IMR-90 (cell line): ENCODE measurements around the gene SMIM22. TPM values are rescaled to one million over a fixed set of nuclear protein-coding genes. Genes with fewer than 3 reads are reported as not detected.

ENCODE experiments used
- ATAC-seq: fragments of 200-7000 bp; cut with Tn5 transposase; 2 replicates; pipeline ENCODE4 v1.9.1; 2020; ENCODE audit warnings: low read depth, mild to moderate bottlenecking, moderate library complexity
- BruUV-seq: library from RNA; stranded (reverse); fragments of 400-500 nt; replicated peaks from 2 replicates; lab custom pipeline; 2021; lab: Mats Ljungman, UMichigan
- CTCF ChIA-PET: fragments of 300-600 bp; formaldehyde crosslinking; extraction: SDS; loops from one replicate; lab custom pipeline; 2021; ENCODE audit warnings: antibody characterized with exemption; lab: Yijun Ruan, JAX
- POLR2A ChIA-PET: fragments of 300-600 bp; sonication (Branson Sonifier 250); formaldehyde crosslinking; loops from one replicate; lab custom pipeline; 2022; ENCODE audit warnings: antibody characterized with exemption; ENCODE audit not compliant: unreplicated experiment; lab: Charles Lee
- DNase-seq: peaks from one replicate; pipeline ENCODE4 v3.0.0; 2013
- H2AFZ ChIP-seq: replicated peaks from 2 replicates; pipeline ENCODE3; 2013; ENCODE audit warnings: low read length, mild to moderate bottlenecking; ENCODE audit not compliant: poor library complexity
- H2AK5ac ChIP-seq: 2 replicates; pipeline ENCODE4 v1.6.1; 2013; ENCODE audit warnings: low read depth, low read length, inconsistent platforms
- H2AK9ac ChIP-seq: replicated peaks from 2 replicates; pipeline ENCODE3; 2013; ENCODE audit warnings: mild to moderate bottlenecking, low read depth, low read length, moderate library complexity; ENCODE audit not compliant: poor library complexity
- H2BK120ac ChIP-seq: 2 replicates; pipeline ENCODE4 v1.6.1; 2013; ENCODE audit warnings: low read depth, low read length, inconsistent platforms
- H2BK15ac ChIP-seq: 3 replicates; pipeline ENCODE4 v1.6.1; 2013; ENCODE audit warnings: low read depth, low read length, inconsistent platforms
- H2BK20ac ChIP-seq: 2 replicates; pipeline ENCODE4 v1.6.1; 2013; ENCODE audit warnings: low read depth, mild to moderate bottlenecking, inconsistent platforms, low read length, moderate library complexity
- H2BK5ac ChIP-seq: 2 replicates; pipeline ENCODE4 v1.6.1; 2013; ENCODE audit warnings: mild to moderate bottlenecking, low read depth, low read length, inconsistent platforms; ENCODE audit not compliant: poor library complexity, severe bottlenecking
- H3K14ac ChIP-seq: replicated peaks from 2 replicates; pipeline ENCODE4 v1.6.1; 2013; ENCODE audit warnings: low read depth, low read length, inconsistent platforms
- H3K18ac ChIP-seq: 2 replicates; pipeline ENCODE4 v1.6.1; 2013; ENCODE audit warnings: low read depth, low read length, control low read depth
- H3K23ac ChIP-seq: 2 replicates; pipeline ENCODE4 v1.6.1; 2013; ENCODE audit warnings: low read depth, low read length, inconsistent platforms
- H3K27ac ChIP-seq: 2 replicates; pipeline ENCODE4 v1.5.1; 2013; ENCODE audit warnings: mild to moderate bottlenecking, control low read depth, low read length; ENCODE audit not compliant: insufficient read depth
- H3K27me3 ChIP-seq: 2 replicates; pipeline ENCODE4 v1.6.1; 2013; ENCODE audit warnings: low read length; ENCODE audit not compliant: control insufficient read depth, insufficient read depth
- H3K36me3 ChIP-seq: 2 replicates; pipeline ENCODE4 v1.6.1; 2013; ENCODE audit warnings: low read length, mixed read lengths; ENCODE audit not compliant: control insufficient read depth, insufficient read depth
- H3K4ac ChIP-seq: 2 replicates; pipeline ENCODE4 v1.6.1; 2013; ENCODE audit warnings: low read depth, low read length, inconsistent platforms
- H3K4me1 ChIP-seq: 2 replicates; pipeline ENCODE4 v1.6.1; 2013; ENCODE audit warnings: low read length, mixed read lengths; ENCODE audit not compliant: control insufficient read depth, insufficient read depth
- H3K4me2 ChIP-seq: 2 replicates; pipeline ENCODE4 v1.6.1; 2013; ENCODE audit warnings: low read depth, mild to moderate bottlenecking, control low read depth, low read length, moderate library complexity
- H3K4me3 ChIP-seq: 2 replicates; pipeline ENCODE4 v1.5.1; 2013; ENCODE audit warnings: low read depth, mild to moderate bottlenecking, control low read depth, low read length, moderate library complexity; ENCODE audit not compliant: insufficient read depth
- H3K56ac ChIP-seq: 2 replicates; pipeline ENCODE4 v1.6.1; 2013; ENCODE audit warnings: low read length, inconsistent platforms; ENCODE audit not compliant: insufficient read depth; ENCODE audit errors: extremely low read depth
- H3K79me1 ChIP-seq, 2 experiments: 2 replicates each; pipeline ENCODE4 v1.6.1; 2013; ENCODE audit warnings: low read length in 2 of 2, inconsistent platforms in 1 of 2, low read depth in 1 of 2
- H3K9ac ChIP-seq: 2 replicates; pipeline ENCODE4 v1.6.1; 2013; ENCODE audit warnings: low read depth, low read length, control low read depth
- H3K9me1 ChIP-seq: 2 replicates; pipeline ENCODE4 v1.6.1; 2013; ENCODE audit warnings: low read length, inconsistent platforms; ENCODE audit not compliant: insufficient read depth
- H3K9me3 ChIP-seq: 2 replicates; pipeline ENCODE4 v1.6.1; 2013; ENCODE audit warnings: low read length; ENCODE audit not compliant: control insufficient read depth, insufficient read depth
- H4K20me1 ChIP-seq: 2 replicates; pipeline ENCODE4 v1.6.1; 2013; ENCODE audit warnings: low read length, inconsistent platforms; ENCODE audit not compliant: insufficient read depth
- H4K5ac ChIP-seq: 2 replicates; pipeline ENCODE4 v1.6.1; 2013; ENCODE audit warnings: mild to moderate bottlenecking, low read depth, low read length, control low read depth
- H4K8ac ChIP-seq, 2 experiments: 2 replicates each; pipeline ENCODE4 v1.6.1; 2013; ENCODE audit warnings: low read depth in 2 of 2, low read length in 2 of 2, control low read depth in 1 of 2, inconsistent platforms in 1 of 2
- H4K91ac ChIP-seq: 2 replicates; pipeline ENCODE4 v1.6.1; 2013; ENCODE audit warnings: low read depth, low read length, inconsistent platforms; ENCODE audit not compliant: insufficient read depth
- BHLHE40 ChIP-seq: fragments of 150-350 bp; IDR thresholded peaks from 2 replicates; pipeline ENCODE4 v1.6.1; 2016; ENCODE audit warnings: mild to moderate bottlenecking, low read depth, low read length
- CEBPB ChIP-seq: IDR thresholded peaks from 2 replicates; pipeline ENCODE4 v1.6.1; 2012; ENCODE audit warnings: low read depth, low read length, improper control_type of control experiment
- CHD1 ChIP-seq: IDR thresholded peaks from 2 replicates; pipeline ENCODE4 v1.6.1; 2012; ENCODE audit warnings: low read depth, low read length, improper control_type of control experiment
- CTCF ChIP-seq: conservative IDR thresholded peaks from 2 replicates; pipeline ENCODE4 v1.5.1; 2012; ENCODE audit warnings: mild to moderate bottlenecking, low read depth, low read length, improper control_type of control experiment
- FOS ChIP-seq: fragments of 150-350 bp; IDR thresholded peaks from 2 replicates; pipeline ENCODE4 v1.6.1; 2016; ENCODE audit warnings: low read depth, low read length
- MAFK ChIP-seq: IDR thresholded peaks from 2 replicates; pipeline ENCODE4 v1.6.1; 2012; ENCODE audit warnings: low read depth, low read length, improper control_type of control experiment
- MAZ ChIP-seq: IDR thresholded peaks from 2 replicates; pipeline ENCODE4 v1.6.1; 2012; ENCODE audit warnings: low read depth, mild to moderate bottlenecking, low read length, improper control_type of control experiment, moderate library complexity, borderline replicate concordance
- NFE2L2 ChIP-seq: fragments of 150-350 bp; IDR thresholded peaks from 2 replicates; pipeline ENCODE4 v1.6.1; 2016; ENCODE audit warnings: low read depth, mild to moderate bottlenecking, low read length
- POLR2A ChIP-seq: IDR thresholded peaks from 2 replicates; pipeline ENCODE4 v1.6.1; 2012; ENCODE audit warnings: mild to moderate bottlenecking, low read depth, low read length
- RCOR1 ChIP-seq: IDR thresholded peaks from 2 replicates; pipeline ENCODE4 v1.6.1; 2012; ENCODE audit warnings: mild to moderate bottlenecking, low read length, improper control_type of control experiment; ENCODE audit not compliant: insufficient replicate concordance
- RFX5 ChIP-seq: IDR thresholded peaks from 2 replicates; pipeline ENCODE4 v1.8.0; 2012; ENCODE audit warnings: low read depth, mild to moderate bottlenecking, low read length, moderate library complexity
- SMC3 ChIP-seq: fragments of 150-350 bp; IDR thresholded peaks from 2 replicates; pipeline ENCODE4 v1.6.1; 2016; ENCODE audit warnings: low read depth, mild to moderate bottlenecking, antibody characterized with exemption, low read length, moderate library complexity
- USF2 ChIP-seq: fragments of 150-350 bp; IDR thresholded peaks from 2 replicates; pipeline ENCODE4 v1.6.1; 2017; ENCODE audit warnings: mild to moderate bottlenecking, antibody characterized with exemption, low read length, low read depth
- WGBS, 2 experiments: methylation state at CpG; one replicate each; pipeline versions ENCODE4 v1.1.5 to v1.1.7; 2013; ENCODE audit warnings: missing lambda C conversion rate in 2 of 2; ENCODE audit not compliant: insufficient read length in 1 of 2; ENCODE audit errors: extremely low coverage in 2 of 2; 5-methylcytosine and 5-hydroxymethylcytosine counted together
- dilution Hi-C: fragments of 300-500 bp; cut with HindIII; formaldehyde crosslinking; loops from one replicate; pipeline ENCODE4 v1.14.3; 2018; ENCODE audit warnings: low sequenced_read_pairs; ENCODE audit not compliant: unreplicated experiment
- in situ Hi-C: fragments of 300-500 bp; cut with MboI; formaldehyde crosslinking; loops from 3 replicates; pipeline ENCODE4 v1.14.3; 2019; ENCODE audit warnings: low sequenced_read_pairs, inconsistent platforms, mixed read lengths
- intact Hi-C: fragments of 100-400 bp; cut with micrococcal nuclease; formaldehyde crosslinking; loops from 2 replicates; pipeline ENCODE4 v1.10.0; 2022
- polyA plus RNA-seq, 3 experiments: library from polyadenylated mRNA; depleted of rRNA; stranded (reverse); fragments of >200 nt; gene quantifications; 2 replicates each; pipeline ENCODE4 v1.2.3, GENCODE V29; 2012; ENCODE audit warnings: low replicate concordance in 1 of 3
- total RNA-seq: library from RNA; depleted of rRNA; stranded (reverse); fragments of >200 nt; gene quantifications from 2 replicates; pipeline ENCODE4 v1.2.3, GENCODE V29; 2012
- TF ChIP-seq, protein P1 (sequence below): fragments of 150-350 bp; IDR thresholded peaks from 2 replicates; pipeline ENCODE4 v1.6.1; 2016; ENCODE audit warnings: low read depth, mild to moderate bottlenecking, low read length, moderate library complexity, borderline replicate concordance

SMIM22 gene
- total and polyA plus RNA-seq, 2 of the 4 experiments (the other 2 are of a cell fraction): not detected

DNA sequence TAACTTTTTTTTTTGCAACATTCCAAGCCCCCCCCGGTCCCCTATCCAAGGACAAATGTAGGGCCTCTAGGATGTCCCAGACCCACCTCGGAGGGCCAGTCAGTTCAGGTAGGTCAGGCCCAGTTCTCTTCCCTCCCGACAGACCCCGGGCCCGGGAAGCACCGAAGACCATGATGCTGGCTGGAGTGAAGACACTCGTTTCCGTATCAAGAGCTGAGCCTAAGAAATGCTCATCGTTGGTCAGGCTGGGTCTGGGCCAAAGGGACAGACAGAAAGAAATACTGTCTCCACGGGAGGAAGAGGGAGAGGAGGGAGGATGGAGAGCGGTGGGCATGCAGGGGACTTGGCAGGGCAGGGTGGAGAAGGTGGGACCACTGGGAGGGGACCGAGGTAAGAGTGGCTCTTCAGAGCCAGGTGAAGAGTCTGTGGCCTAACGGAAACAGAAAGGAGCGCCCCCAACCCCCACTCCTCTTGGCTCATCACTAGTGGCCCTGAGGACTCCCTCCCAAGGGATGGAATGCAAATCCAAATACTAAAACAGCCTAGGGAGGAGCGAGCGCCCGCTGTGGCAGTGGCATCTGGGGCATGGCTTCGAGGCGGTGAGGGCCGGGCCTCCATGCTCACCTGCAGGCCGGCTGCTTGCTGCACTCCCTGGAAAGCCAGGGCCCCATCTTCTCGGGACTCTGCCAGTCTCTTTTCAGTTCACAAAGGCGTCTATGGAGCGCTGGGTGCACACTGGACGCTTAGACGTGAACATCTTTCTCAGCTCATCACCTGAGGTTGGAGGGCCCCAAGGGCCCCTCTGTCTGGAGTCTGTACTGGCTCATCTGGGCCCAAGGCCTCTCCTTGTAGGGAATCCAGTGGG is 9.0 kb downstream of the SMIM22 start:
- no peak for DNase-seq
- no peak overlapping the region for H4K8ac ChIP-seq
- no peak overlapping the region for H3K4me2 ChIP-seq
- H3K79me1 ChIP-seq: peaks cover 0 to 7% of the 10 kb centered on the region in 2 experiments; a peak in 2 of 4 replicates
- TSS peak; percentile 92 for BruUV-seq
- no peak for ATAC-seq
- intact Hi-C loops: loop anchor here (2.0 to 5.0 kb wide), 2 partner anchors 37 to 153 kb away; partner anchors contain the start of gene ZNF500
- dilution Hi-C loops: no loop called here
- no peak overlapping the region for H4K91ac ChIP-seq
- no peak overlapping the region for H3K14ac ChIP-seq
- H2AK5ac ChIP-seq: peak overlapping the region; percentile 31; the same call in 1 of the 2 replicates
- no peaks in the 10 kb centered on the region for H3K9me1 ChIP-seq
- no peak overlapping the region for H3K27ac ChIP-seq
- ChIA-PET CTCF (no interaction called here), POLR2A (no interaction called here)
- H2AFZ ChIP-seq: peak overlapping the region; percentile 21
- no peak overlapping the region for H3K18ac ChIP-seq
- peaks cover 5% of the 10 kb centered on the region; the same call in 1 of the 2 replicates for H3K4me1 ChIP-seq
- H3K27me3 ChIP-seq: no peaks in the 10 kb centered on the region
- H4K20me1 ChIP-seq: no peaks in the 10 kb centered on the region; the same call in 1 of the 2 replicates
- no peak overlapping the region for H3K9ac ChIP-seq
- H2BK15ac ChIP-seq: no peak overlapping the region
- H3K4me3 ChIP-seq: no peak overlapping the region
- no peaks in the 10 kb centered on the region for H3K9me3 ChIP-seq
- H3K36me3 ChIP-seq: peaks cover 26% of the 10 kb centered on the region
- no peak overlapping the region for H2BK20ac ChIP-seq
- WGBS, 2 experiments: 86% methylated on average over 15 of the region's 26 CpGs; no CpG with 5 or more reads in 1 of the 2 experiments
- H3K23ac ChIP-seq: no peak overlapping the region
- H2BK5ac ChIP-seq: no peak overlapping the region
- H3K4ac ChIP-seq: no peak overlapping the region
- peak overlapping the region; percentile 65 for H2AK9ac ChIP-seq
- no peak overlapping the region for H3K56ac ChIP-seq
- no peak overlapping the region for H2BK120ac ChIP-seq
- no peak overlapping the region for H4K5ac ChIP-seq
- in situ Hi-C loops: no loop called here
- no peak for TF ChIP-seq BHLHE40
- no peak for TF ChIP-seq CHD1
- TF ChIP-seq USF2: no peak
- TF ChIP-seq, protein P1, sequence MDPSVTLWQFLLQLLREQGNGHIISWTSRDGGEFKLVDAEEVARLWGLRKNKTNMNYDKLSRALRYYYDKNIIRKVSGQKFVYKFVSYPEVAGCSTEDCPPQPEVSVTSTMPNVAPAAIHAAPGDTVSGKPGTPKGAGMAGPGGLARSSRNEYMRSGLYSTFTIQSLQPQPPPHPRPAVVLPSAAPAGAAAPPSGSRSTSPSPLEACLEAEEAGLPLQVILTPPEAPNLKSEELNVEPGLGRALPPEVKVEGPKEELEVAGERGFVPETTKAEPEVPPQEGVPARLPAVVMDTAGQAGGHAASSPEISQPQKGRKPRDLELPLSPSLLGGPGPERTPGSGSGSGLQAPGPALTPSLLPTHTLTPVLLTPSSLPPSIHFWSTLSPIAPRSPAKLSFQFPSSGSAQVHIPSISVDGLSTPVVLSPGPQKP: no peak
- TF ChIP-seq CEBPB: no peak
- no peak for TF ChIP-seq RFX5
- TF ChIP-seq FOS: no peak
- TF ChIP-seq POLR2A: no peak
- TF ChIP-seq MAFK: no peak
- no peak for TF ChIP-seq MAZ
- TF ChIP-seq SMC3: no peak
- no peak for TF ChIP-seq CTCF
- TF ChIP-seq RCOR1: no peak
- no peak for TF ChIP-seq NFE2L2
